ENCODE measurements around the gene NR1H2. TPM values are rescaled to one million over a fixed set of nuclear protein-coding genes. Genes with fewer than 3 reads are reported as not detected.

The NR1H2 gene
- total RNA-seq, 1 donor: 113 TPM

- TF ChIP-seq CTCF (IDR thresholded peaks at IDR 0.05; ENCODE audit: extremely low read depth, low read depth, low read length): no peak
- Histone ChIP-seq H3K4me1 (ENCODE audit: insufficient read depth, low read length) (no peaks in the 10 kb centered on the region), H2AFZ (ENCODE audit: low read length) (no peak overlapping the region), H4K20me1 (ENCODE audit: insufficient read depth, low read length) (no peaks in the 10 kb centered on the region), H3K4me3 (ENCODE audit: insufficient read depth, low read length) (no peak overlapping the region), H3K9me3 (ENCODE audit: low read depth, low read length) (no peaks in the 10 kb centered on the region), H3K79me2 (ENCODE audit: insufficient read depth, low read length) (no peaks in the 10 kb centered on the region), H3K36me3 (ENCODE audit: insufficient read depth, low read length) (no peaks in the 10 kb centered on the region), H3K27me3 (ENCODE audit: insufficient read depth, low read length) (no peaks in the 10 kb centered on the region), H3K4me2 (ENCODE audit: insufficient read depth, low read length) (no peak overlapping the region), H3K27ac (ENCODE audit: low read depth, low read length) (no peak overlapping the region)
- peak; percentile 14 for DNase-seq (ENCODE audit: insufficient read length, low spot score, missing footprints)
Observed at GRCh38 chr19:50399368-50399745, 23.1 kb downstream of the NR1H2 start.

- no peak overlapping the region for H2AFZ ChIP-seq (ENCODE audit: low read length)
- H3K4me2 ChIP-seq (ENCODE audit: insufficient read depth, low read length): no peak overlapping the region
- H3K79me2 ChIP-seq (ENCODE audit: insufficient read depth, low read length): no peaks in the 10 kb centered on the region
- no peaks in the 10 kb centered on the region for H3K27me3 ChIP-seq (ENCODE audit: insufficient read depth, low read length)
- TF ChIP-seq CTCF (IDR thresholded peaks at IDR 0.05; ENCODE audit: extremely low read depth, low read depth, low read length): no peak
- no peak overlapping the region for H3K4me3 ChIP-seq (ENCODE audit: insufficient read depth, low read length)
- H3K4me1 ChIP-seq (ENCODE audit: insufficient read depth, low read length): no peaks in the 10 kb centered on the region
- DNase-seq (ENCODE audit: insufficient read length, low spot score, missing footprints): peak; percentile 86
- no peak overlapping the region for H3K27ac ChIP-seq (ENCODE audit: low read depth, low read length)
- H3K36me3 ChIP-seq (ENCODE audit: insufficient read depth, low read length): no peaks in the 10 kb centered on the region
- no peaks in the 10 kb centered on the region for H3K9me3 ChIP-seq (ENCODE audit: low read depth, low read length)
- no peaks in the 10 kb centered on the region for H4K20me1 ChIP-seq (ENCODE audit: insufficient read depth, low read length)
Observed at GRCh38 chr19:50401605-50402450, 25.6 kb downstream of the NR1H2 start.

- Histone ChIP-seq H3K27ac (ENCODE audit: low read depth, low read length) (no peak overlapping the region), H3K4me3 (ENCODE audit: insufficient read depth, low read length) (no peak overlapping the region), H3K27me3 (ENCODE audit: insufficient read depth, low read length) (no peaks in the 10 kb centered on the region), H2AFZ (ENCODE audit: low read length) (no peak overlapping the region), H4K20me1 (ENCODE audit: insufficient read depth, low read length) (no peaks in the 10 kb centered on the region), H3K36me3 (ENCODE audit: insufficient read depth, low read length) (no peaks in the 10 kb centered on the region), H3K4me1 (ENCODE audit: insufficient read depth, low read length) (no peaks in the 10 kb centered on the region), H3K4me2 (ENCODE audit: insufficient read depth, low read length) (no peak overlapping the region), H3K79me2 (ENCODE audit: insufficient read depth, low read length) (no peaks in the 10 kb centered on the region), H3K9me3 (ENCODE audit: low read depth, low read length) (no peaks in the 10 kb centered on the region)
- TF ChIP-seq CTCF (IDR thresholded peaks at IDR 0.05; ENCODE audit: extremely low read depth, low read depth, low read length): no peak
- DNase-seq (ENCODE audit: insufficient read length, low spot score, missing footprints): peak; percentile 8
Observed at GRCh38 chr19:50402544-50403301, 26.5 kb downstream of the NR1H2 start.
